HG02884 (cell line): ENCODE data around the gene BANP.

Experiments used
- ATAC-seq: cut with Tn5 transposase; IDR thresholded peaks from one replicate; pipeline ENCODE4 v1.9.1; 2021; ENCODE audit warnings: mild to moderate bottlenecking, moderate library complexity; ENCODE audit not compliant: unreplicated experiment

Gene BANP

GRCh38 chr16:88062341-88063210, 111.3 kb downstream of the BANP start:
- ATAC-seq, result no peak

GRCh38 chr16:88063211-88063773, 112.1 kb downstream of the BANP start:
- ATAC-seq, result no peak

GRCh38 chr16:88064011-88064888, 113.0 kb downstream of the BANP start:
- no peak for ATAC-seq

GRCh38 chr16:88064889-88065746, 113.9 kb downstream of the BANP start:
- no peak for ATAC-seq

- no peak for ATAC-seq
Measured at GRCh38 chr16:88065747-88066142, 114.5 kb downstream of the BANP start.

GRCh38 chr16:88066234-88066633, 115.0 kb downstream of the BANP start:
- no peak for ATAC-seq

GRCh38 chr16:88066680-88067529, 115.7 kb downstream of the BANP start:
- ATAC-seq, result no peak

- no peak for ATAC-seq
Measured at GRCh38 chr16:88067530-88068411, 116.5 kb downstream of the BANP start.

- ATAC-seq, result no peak
Measured at GRCh38 chr16:88068476-88069396, 117.5 kb downstream of the BANP start.

GRCh38 chr16:88069397-88070168, 118.3 kb downstream of the BANP start:
- ATAC-seq, result peak; percentile 80

- no peak for ATAC-seq
Measured at GRCh38 chr16:88070341-88070740, 119.1 kb downstream of the BANP start.

- ATAC-seq, result no peak
Measured at GRCh38 chr16:88070989-88071625, 119.9 kb downstream of the BANP start.

GRCh38 chr16:88071908-88072307, 120.7 kb downstream of the BANP start:
- no peak for ATAC-seq

- ATAC-seq, result no peak
Measured at GRCh38 chr16:88072571-88073001, 121.4 kb downstream of the BANP start.

- ATAC-seq, result no peak
Measured at GRCh38 chr16:88073201-88073721, 122.0 kb downstream of the BANP start.

- ATAC-seq, result no peak
Measured at GRCh38 chr16:88074041-88074440, 122.8 kb downstream of the BANP start.
